WTC11 (cell line): ENCODE measurements around the gene FAM72C.
"Not testable (repeated sequence)": the region's sequence is repeated elsewhere in the genome, so short reads cannot be mapped to it uniquely, and the experiment has no call there.

Experiments
- CREB1 ChIP-seq: sonication (generic); formaldehyde crosslinking; IDR thresholded peaks from 2 replicates; pipeline ENCODE4 v1.8.0; 2023; ENCODE audit warnings: mild to moderate bottlenecking, missing genetic modification reagents
- NR2C2 ChIP-seq: sonication (generic); formaldehyde crosslinking; IDR thresholded peaks from 2 replicates; pipeline ENCODE4 v1.8.0; 2022; ENCODE audit warnings: mild to moderate bottlenecking, missing genetic modification reagents
- TF ChIP-seq, protein P1 (sequence below): fragments of 200-600 bp; IDR thresholded peaks from 2 replicates; pipeline ENCODE4 v1.8.0; 2022; ENCODE audit warnings: antibody characterized with exemption
- TF ChIP-seq, protein P2 (sequence below): fragments of 250-450 bp; sonication (Bioruptor Pico); IDR thresholded peaks from 2 replicates; pipeline ENCODE4 v1.9.0; 2021; ENCODE audit warnings: mild to moderate bottlenecking
- TF ChIP-seq, protein P3 (sequence below): sonication (generic); formaldehyde crosslinking; IDR thresholded peaks from 2 replicates; pipeline ENCODE4 v1.8.1; 2022; ENCODE audit warnings: low read depth, mild to moderate bottlenecking, moderate library complexity, missing genetic modification reagents, borderline replicate concordance
- TF ChIP-seq, protein P4 (sequence below): sonication (generic); formaldehyde crosslinking; conservative IDR thresholded peaks from 2 replicates; pipeline ENCODE4 v1.8.1; 2022; ENCODE audit warnings: mild to moderate bottlenecking, missing genetic modification reagents

DNA sequence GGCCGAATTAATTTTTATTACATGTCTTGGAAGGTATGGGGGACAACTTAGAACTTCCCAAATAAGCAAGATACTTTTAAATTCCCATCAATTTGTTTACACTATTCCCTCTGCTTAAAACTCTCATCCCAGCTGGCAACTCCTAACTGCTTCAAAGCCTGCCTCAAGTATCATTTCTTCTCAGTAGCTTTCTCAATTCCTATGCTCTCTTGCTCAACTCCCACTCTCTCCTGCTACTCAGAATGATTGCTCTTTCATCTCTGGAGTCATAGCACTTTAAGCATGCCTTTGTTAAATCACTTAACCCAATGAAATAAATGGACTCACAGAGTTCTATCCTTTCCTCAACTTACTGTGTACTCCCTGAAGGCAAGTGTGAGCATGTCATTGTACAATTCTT lies 18.9 kb downstream of the FAM72C start:
- TF ChIP-seq, protein P1, sequence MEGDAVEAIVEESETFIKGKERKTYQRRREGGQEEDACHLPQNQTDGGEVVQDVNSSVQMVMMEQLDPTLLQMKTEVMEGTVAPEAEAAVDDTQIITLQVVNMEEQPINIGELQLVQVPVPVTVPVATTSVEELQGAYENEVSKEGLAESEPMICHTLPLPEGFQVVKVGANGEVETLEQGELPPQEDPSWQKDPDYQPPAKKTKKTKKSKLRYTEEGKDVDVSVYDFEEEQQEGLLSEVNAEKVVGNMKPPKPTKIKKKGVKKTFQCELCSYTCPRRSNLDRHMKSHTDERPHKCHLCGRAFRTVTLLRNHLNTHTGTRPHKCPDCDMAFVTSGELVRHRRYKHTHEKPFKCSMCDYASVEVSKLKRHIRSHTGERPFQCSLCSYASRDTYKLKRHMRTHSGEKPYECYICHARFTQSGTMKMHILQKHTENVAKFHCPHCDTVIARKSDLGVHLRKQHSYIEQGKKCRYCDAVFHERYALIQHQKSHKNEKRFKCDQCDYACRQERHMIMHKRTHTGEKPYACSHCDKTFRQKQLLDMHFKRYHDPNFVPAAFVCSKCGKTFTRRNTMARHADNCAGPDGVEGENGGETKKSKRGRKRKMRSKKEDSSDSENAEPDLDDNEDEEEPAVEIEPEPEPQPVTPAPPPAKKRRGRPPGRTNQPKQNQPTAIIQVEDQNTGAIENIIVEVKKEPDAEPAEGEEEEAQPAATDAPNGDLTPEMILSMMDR, result not testable (repeated sequence)
- TF ChIP-seq, protein P2, sequence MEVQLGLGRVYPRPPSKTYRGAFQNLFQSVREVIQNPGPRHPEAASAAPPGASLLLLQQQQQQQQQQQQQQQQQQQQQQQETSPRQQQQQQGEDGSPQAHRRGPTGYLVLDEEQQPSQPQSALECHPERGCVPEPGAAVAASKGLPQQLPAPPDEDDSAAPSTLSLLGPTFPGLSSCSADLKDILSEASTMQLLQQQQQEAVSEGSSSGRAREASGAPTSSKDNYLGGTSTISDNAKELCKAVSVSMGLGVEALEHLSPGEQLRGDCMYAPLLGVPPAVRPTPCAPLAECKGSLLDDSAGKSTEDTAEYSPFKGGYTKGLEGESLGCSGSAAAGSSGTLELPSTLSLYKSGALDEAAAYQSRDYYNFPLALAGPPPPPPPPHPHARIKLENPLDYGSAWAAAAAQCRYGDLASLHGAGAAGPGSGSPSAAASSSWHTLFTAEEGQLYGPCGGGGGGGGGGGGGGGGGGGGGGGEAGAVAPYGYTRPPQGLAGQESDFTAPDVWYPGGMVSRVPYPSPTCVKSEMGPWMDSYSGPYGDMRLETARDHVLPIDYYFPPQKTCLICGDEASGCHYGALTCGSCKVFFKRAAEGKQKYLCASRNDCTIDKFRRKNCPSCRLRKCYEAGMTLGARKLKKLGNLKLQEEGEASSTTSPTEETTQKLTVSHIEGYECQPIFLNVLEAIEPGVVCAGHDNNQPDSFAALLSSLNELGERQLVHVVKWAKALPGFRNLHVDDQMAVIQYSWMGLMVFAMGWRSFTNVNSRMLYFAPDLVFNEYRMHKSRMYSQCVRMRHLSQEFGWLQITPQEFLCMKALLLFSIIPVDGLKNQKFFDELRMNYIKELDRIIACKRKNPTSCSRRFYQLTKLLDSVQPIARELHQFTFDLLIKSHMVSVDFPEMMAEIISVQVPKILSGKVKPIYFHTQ (CRISPR knock-in tag), result not testable (repeated sequence)
- TF ChIP-seq, protein P3, sequence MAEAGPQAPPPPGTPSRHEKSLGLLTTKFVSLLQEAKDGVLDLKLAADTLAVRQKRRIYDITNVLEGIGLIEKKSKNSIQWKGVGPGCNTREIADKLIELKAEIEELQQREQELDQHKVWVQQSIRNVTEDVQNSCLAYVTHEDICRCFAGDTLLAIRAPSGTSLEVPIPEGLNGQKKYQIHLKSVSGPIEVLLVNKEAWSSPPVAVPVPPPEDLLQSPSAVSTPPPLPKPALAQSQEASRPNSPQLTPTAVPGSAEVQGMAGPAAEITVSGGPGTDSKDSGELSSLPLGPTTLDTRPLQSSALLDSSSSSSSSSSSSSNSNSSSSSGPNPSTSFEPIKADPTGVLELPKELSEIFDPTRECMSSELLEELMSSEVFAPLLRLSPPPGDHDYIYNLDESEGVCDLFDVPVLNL (CRISPR knock-in tag), result not testable (repeated sequence)
- not testable (repeated sequence) for TF ChIP-seq CREB1, NR2C2 (CRISPR knock-in tag)
- TF ChIP-seq, protein P4, sequence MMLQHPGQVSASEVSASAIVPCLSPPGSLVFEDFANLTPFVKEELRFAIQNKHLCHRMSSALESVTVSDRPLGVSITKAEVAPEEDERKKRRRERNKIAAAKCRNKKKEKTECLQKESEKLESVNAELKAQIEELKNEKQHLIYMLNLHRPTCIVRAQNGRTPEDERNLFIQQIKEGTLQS (CRISPR knock-in tag), result not testable (repeated sequence)
